Natural killer cell (primary cell): ENCODE data around the gene KCTD17. TPM values are rescaled to one million over a fixed set of nuclear protein-coding genes. Genes with fewer than 3 reads are reported as not detected.

Source experiments
- ATAC-seq, 3 donors: fragments of 150-1000 bp in 2 of 3; fragments of 200-7000 bp in 1 of 3; cut with Tn5 transposase; 1 replicate in 1 of 3; 2 replicates in 2 of 3; pipeline ENCODE4 v1.10.0; 2021; ENCODE audit warnings: mild to moderate bottlenecking in 2 of 3, moderate library complexity in 2 of 3
- DNase-seq, 2 donors: peaks; one replicate each; pipeline versions ENCODE4 v3.0.0 to v3.0.0-alpha.2; 2013 to 2021; ENCODE audit warnings: mixed read lengths in 1 of 2
- H3K27ac ChIP-seq: one replicate; pipeline ENCODE4 v1.5.1; 2013; ENCODE audit warnings: mild to moderate bottlenecking, low read length
- H3K27me3 ChIP-seq: one replicate; pipeline ENCODE4 v1.6.1; 2013; ENCODE audit warnings: low read length; ENCODE audit not compliant: control insufficient read depth, insufficient read depth
- H3K36me3 ChIP-seq: one replicate; pipeline ENCODE4 v1.6.1; 2013; ENCODE audit warnings: low read length; ENCODE audit not compliant: control insufficient read depth, insufficient read depth
- H3K4me1 ChIP-seq: one replicate; pipeline ENCODE4 v1.6.1; 2013; ENCODE audit warnings: low read length; ENCODE audit not compliant: control insufficient read depth, insufficient read depth
- H3K4me3 ChIP-seq: one replicate; pipeline ENCODE4 v1.5.1; 2013; ENCODE audit warnings: low read length
- H3K9me3 ChIP-seq: one replicate; pipeline ENCODE4 v1.6.1; 2013; ENCODE audit warnings: low read length; ENCODE audit not compliant: control insufficient read depth, insufficient read depth
- H3K27ac Mint-ChIP-seq, 2 donors: one replicate each; pipeline ENCODE4 v1.8.0; 2022; ENCODE audit warnings: mild to moderate bottlenecking in 2 of 2, mixed read lengths in 2 of 2, moderate library complexity in 1 of 2
- H3K27me3 Mint-ChIP-seq, 2 donors: one replicate each; pipeline ENCODE4 v1.8.0; 2022; ENCODE audit warnings: low read depth in 2 of 2, mixed read lengths in 2 of 2
- H3K36me3 Mint-ChIP-seq: one replicate; pipeline ENCODE4 v1.8.0; 2022; ENCODE audit warnings: mixed read lengths
- H3K4me1 Mint-ChIP-seq, 2 donors: one replicate each; pipeline ENCODE4 v1.8.0; 2022; ENCODE audit warnings: mixed read lengths in 2 of 2
- H3K4me3 Mint-ChIP-seq: one replicate; pipeline ENCODE4 v1.8.0; 2022; ENCODE audit warnings: mild to moderate bottlenecking, moderate library complexity, mixed read lengths
- H3K9me3 Mint-ChIP-seq, 2 donors: one replicate each; pipeline ENCODE4 v1.8.0; 2022; ENCODE audit warnings: mixed read lengths in 2 of 2
- CTCF ChIP-seq: fragments of 200-600 bp; IDR thresholded peaks from one replicate; pipeline ENCODE4 v1.8.0; 2022; ENCODE audit warnings: antibody characterized with exemption
- WGBS: methylation state at CpG from one replicate; pipeline ENCODE4 v1.1.7; 2013; ENCODE audit warnings: missing lambda C conversion rate; ENCODE audit not compliant: insufficient coverage; 5-methylcytosine and 5-hydroxymethylcytosine counted together
- intact Hi-C: fragments of 100-400 bp; cut with micrococcal nuclease; formaldehyde crosslinking; loops from one replicate; pipeline ENCODE4 v1.14.2; 2022
- total RNA-seq, 4 donors: library from RNA; stranded (reverse); fragments of 120-200 nt in 1 of 4; gene quantifications; one replicate each; pipeline versions ENCODE4 v1.2.3 to v1.2.4, GENCODE V29; 2013 to 2022

The KCTD17 gene
- total RNA-seq, 3 donors from 2014 or later (not counting 1 experiment from before 2014, with no cell fraction given), result 21.3 to 29.4 (median 22.9) TPM

- H3K27me3 Mint-ChIP-seq, result no peaks in the 10 kb centered on the region
- no peaks in the 10 kb centered on the region for H3K36me3 Mint-ChIP-seq
- 8% methylated on average over 35 of the region's 35 CpGs for WGBS
- Histone ChIP-seq H3K27ac (no peak overlapping the region), H3K27me3 (no peaks in the 10 kb centered on the region), H3K9me3 (no peaks in the 10 kb centered on the region), H3K4me1 (peaks cover 33% of the 10 kb centered on the region), H3K4me3 (peak overlapping the region; percentile 50), H3K36me3 (no peaks in the 10 kb centered on the region)
- peaks cover 12 to 25% of the 10 kb centered on the region in 2 donors for H3K4me1 Mint-ChIP-seq
- no peak for TF ChIP-seq CTCF
- intact Hi-C loops, result no loop called here
- no peaks in the 10 kb centered on the region for H3K9me3 Mint-ChIP-seq
- DNase-seq (peak in 1 of 2 donors; percentile 9), ATAC-seq (peak in 2 of 3 donors; percentile 28 to 32)
- peak overlapping the region; percentile 85 for H3K4me3 Mint-ChIP-seq
- H3K27ac Mint-ChIP-seq, result peak overlapping the region in 1 of 2 donors; percentile 62
Observed at GRCh38 chr22:37018815-37019308, 32.7 kb upstream of the KCTD17 start.

GRCh38 chr22:37019309-37020191 is 32.0 kb upstream of the KCTD17 start, which contains the start of the genes MPST and TST:
TSS of gene MPST (plus strand) at chr22:37019742. CDS start at chr22:37019837, 95 bp downstream.
TSS of gene TST (minus strand) at chr22:37019447. CDS start at chr22:37018732, 715 bp downstream.
- no peaks in the 10 kb centered on the region for H3K9me3 Mint-ChIP-seq
- Histone ChIP-seq H3K27ac (peak within 1 kb of the TSS; percentile 30), H3K36me3 (peaks cover under 1% of the 10 kb centered on the region), H3K4me3 (peak within 1 kb of the TSS; percentile 84), H3K27me3 (no peaks in the 10 kb centered on the region), H3K9me3 (no peaks in the 10 kb centered on the region), H3K4me1 (peaks cover 33% of the 10 kb centered on the region)
- no peaks in the 10 kb centered on the region for H3K36me3 Mint-ChIP-seq
- TF ChIP-seq CTCF, result no peak
- peaks cover 12 to 25% of the 10 kb centered on the region in 2 donors for H3K4me1 Mint-ChIP-seq
- DNase-seq (peak; percentile 44 to 66), ATAC-seq (peak; percentile 78 to 80 (median 79))
- peak within 1 kb of the TSS; percentile 90 for H3K4me3 Mint-ChIP-seq
- H3K27ac Mint-ChIP-seq, result peak within 1 kb of the TSS; percentile 57 to 89
- WGBS, result under 1% methylated on average over 107 of the region's 107 CpGs
- intact Hi-C loops, result no loop called here
- H3K27me3 Mint-ChIP-seq, result no peaks in the 10 kb centered on the region

- DNase-seq (peak in 1 of 2 donors; percentile 22), ATAC-seq (peak in 2 of 3 donors; percentile 1 to 8)
- H3K27ac ChIP-seq, result peak overlapping the region; percentile 30
- H3K27me3 Mint-ChIP-seq, result no peaks in the 10 kb centered on the region
- peaks cover 33% of the 10 kb centered on the region for H3K4me1 ChIP-seq
- no peak for TF ChIP-seq CTCF
- no peaks in the 10 kb centered on the region for H3K9me3 ChIP-seq
- H3K36me3 Mint-ChIP-seq, result no peaks in the 10 kb centered on the region
- 6% methylated on average over 5 of the region's 5 CpGs for WGBS
- H3K4me3 ChIP-seq, result peak overlapping the region; percentile 84
- peaks cover 6% of the 10 kb centered on the region for H3K36me3 ChIP-seq
- H3K27me3 ChIP-seq, result no peaks in the 10 kb centered on the region
- peak overlapping the region; percentile 90 for H3K4me3 Mint-ChIP-seq
- H3K4me1 Mint-ChIP-seq, result peaks cover 12 to 31% of the 10 kb centered on the region in 2 donors
- intact Hi-C loops, result no loop called here
- peak overlapping the region; percentile 57 to 89 for H3K27ac Mint-ChIP-seq
- no peaks in the 10 kb centered on the region for H3K9me3 Mint-ChIP-seq
Observed at GRCh38 chr22:37020192-37020479, 31.4 kb upstream of the KCTD17 start.
